HepG2 (cell line): ENCODE results near the gene ACSM5.

Experiments
- CREB1 ChIP-seq, 2 experiments: fragments of 450-650 bp in 1 of 2; IDR thresholded peaks; 2 replicates each; pipeline ENCODE4 v1.6.1; 2016 to 2017; ENCODE audit warnings: control low read depth in 1 of 2, mild to moderate bottlenecking in 1 of 2, missing compliant biosample characterization in 1 of 2, missing genetic modification characterization in 1 of 2
- CTCF ChIP-seq: sonication (generic); formaldehyde crosslinking; IDR thresholded peaks from 2 replicates; pipeline ENCODE4 v1.5.0; 2020; ENCODE audit warnings: mild to moderate bottlenecking, missing genetic modification reagents, moderate library complexity
- EP300 ChIP-seq, 3 experiments: sonication (generic) in 1 of 3; formaldehyde crosslinking in 1 of 3; IDR thresholded peaks; 2 replicates each; pipeline versions ENCODE4 v1.5.1 to v1.6.1; 2011 to 2020; ENCODE audit warnings: low read depth in 2 of 3, low read length in 2 of 3, borderline replicate concordance in 1 of 3, improper control_type of control experiment in 1 of 3, mild to moderate bottlenecking in 1 of 3, missing genetic modification reagents in 1 of 3, moderate library complexity in 1 of 3
- MAFF ChIP-seq: IDR thresholded peaks from 2 replicates; pipeline ENCODE4 v1.6.1; 2011; ENCODE audit warnings: low read depth, low read length, improper control_type of control experiment
- RAD21 ChIP-seq: fragments of 450-650 bp; formaldehyde crosslinking; IDR thresholded peaks from 2 replicates; pipeline ENCODE4 v1.5.0; 2020; ENCODE audit warnings: mild to moderate bottlenecking
- REST ChIP-seq, 2 experiments: IDR thresholded peaks; 2 replicates each; pipeline ENCODE4 v1.6.1; 2011 to 2012; ENCODE audit warnings: low read length in 2 of 2, borderline replicate concordance in 1 of 2, low read depth in 1 of 2, mild to moderate bottlenecking in 1 of 2, moderate library complexity in 1 of 2
- ZNF639 ChIP-seq: conservative IDR thresholded peaks from 2 replicates; pipeline ENCODE4 v1.6.1; 2018; ENCODE audit warnings: missing genetic modification reagents

- TF ChIP-seq MAFF (no peak), ZNF639 (CRISPR knock-in tag) (no peak), RAD21 (CRISPR knock-in tag) (no peak), EP300 (IDR thresholded peaks at IDR 0.05; ENCODE audit: low read depth in 2 of 2, low read length in 2 of 2) (no peak), EP300 (CRISPR knock-in tag; IDR thresholded peaks at IDR 0.05; ENCODE audit: borderline replicate concordance) (no peak), CREB1 (IDR thresholded peaks at IDR 0.05) (no peak), CREB1 (CRISPR knock-in tag; IDR thresholded peaks at IDR 0.05) (no peak), CTCF (CRISPR knock-in tag) (no peak), REST (IDR thresholded peaks at IDR 0.05; ENCODE audit: borderline replicate concordance in 1 of 2, low read depth in 1 of 2, low read length in 2 of 2) (no peak)
Observed at GRCh38 chr16:20388854-20389253, 20.5 kb upstream of the ACSM5 start.
